CD4-positive, alpha-beta T cell (primary cell): Measurements from ENCODE around the gene ZNF689. TPM values are rescaled to one million over a fixed set of nuclear protein-coding genes. Genes with fewer than 3 reads are reported as not detected.

Experiments used
- ATAC-seq: fragments of 200-7000 bp; cut with Tn5 transposase; one replicate; pipeline ENCODE4 v1.10.0; 2022; ENCODE audit warnings: mild to moderate bottlenecking; ENCODE audit not compliant: poor library complexity
- CTCF ChIA-PET: fragments of 350-600 bp; sonication (Branson Sonifier 250); formaldehyde crosslinking; loops from one replicate; lab custom pipeline; 2021; ENCODE audit warnings: antibody characterized with exemption, inconsistent platforms; lab: Charles Lee
- POLR2A ChIA-PET: fragments of 350-600 bp; sonication (Branson Sonifier 250); formaldehyde crosslinking; loops from one replicate; lab custom pipeline; 2021; ENCODE audit warnings: antibody characterized with exemption, inconsistent platforms; lab: Charles Lee
- DNase-seq, 14 experiments: peaks; one replicate each; pipeline ENCODE4 v3.0.0-alpha.2; 2013 to 2020; ENCODE audit warnings: mixed read lengths in 2 of 14
- H3K27ac ChIP-seq, 2 donors: one replicate each; pipeline versions ENCODE4 v1.5.1 to v1.7.0; 2013; ENCODE audit warnings: low read length in 2 of 2, low read depth in 1 of 2, mild to moderate bottlenecking in 1 of 2
- H3K27me3 ChIP-seq, 2 experiments: 1 replicate in 1 of 2; 2 replicates in 1 of 2; pipeline versions ENCODE4 v1.6.1 to v1.7.0; 2013; ENCODE audit warnings: low read length in 2 of 2, control low read depth in 1 of 2, mild to moderate bottlenecking in 1 of 2, moderate library complexity in 1 of 2; ENCODE audit not compliant: insufficient read depth in 2 of 2, control insufficient read depth in 1 of 2
- H3K36me3 ChIP-seq: one replicate; pipeline ENCODE4 v1.6.1; 2013; ENCODE audit warnings: low read length, control low read depth; ENCODE audit not compliant: insufficient read depth
- H3K4me1 ChIP-seq: one replicate; pipeline ENCODE4 v1.6.1; 2013; ENCODE audit warnings: low read length, control low read depth; ENCODE audit not compliant: insufficient read depth
- H3K4me3 ChIP-seq: one replicate; pipeline ENCODE4 v1.5.1; 2013; ENCODE audit warnings: mild to moderate bottlenecking, low read length, moderate library complexity
- H3K9me3 ChIP-seq, 2 experiments: 1 replicate in 1 of 2; 2 replicates in 1 of 2; pipeline versions ENCODE4 v1.6.1 to v1.7.0; 2013; ENCODE audit warnings: low read length in 2 of 2, mild to moderate bottlenecking in 2 of 2, control low read depth in 1 of 2, moderate library complexity in 1 of 2; ENCODE audit not compliant: control insufficient read depth in 1 of 2, insufficient read depth in 1 of 2
- H3K27ac Mint-ChIP-seq: one replicate; pipeline ENCODE4 v1.8.0; 2020; ENCODE audit warnings: mixed read lengths
- H3K27me3 Mint-ChIP-seq: one replicate; pipeline ENCODE4 v1.8.0; 2021; ENCODE audit warnings: mixed read lengths
- H3K36me3 Mint-ChIP-seq: one replicate; pipeline ENCODE4 v1.8.0; 2021; ENCODE audit warnings: low read depth, mixed read lengths
- H3K4me1 Mint-ChIP-seq: one replicate; pipeline ENCODE4 v1.8.0; 2021; ENCODE audit warnings: low read depth, mixed read lengths
- H3K4me3 Mint-ChIP-seq: one replicate; pipeline ENCODE4 v1.8.0; 2020; ENCODE audit warnings: mild to moderate bottlenecking, mixed read lengths
- H3K9me3 Mint-ChIP-seq: one replicate; pipeline ENCODE4 v1.8.0; 2020; ENCODE audit warnings: mixed read lengths
- CTCF ChIP-seq: fragments of 200-600 bp; IDR thresholded peaks from one replicate; pipeline ENCODE4 v1.8.0; 2022; ENCODE audit warnings: antibody characterized with exemption, mild to moderate bottlenecking
- intact Hi-C, 2 experiments: fragments of 100-400 bp; cut with DNase I in 1 of 2; cut with micrococcal nuclease in 1 of 2; formaldehyde crosslinking; loops; one replicate each; pipeline versions ENCODE4 v1.15.1 to v1.9.0; 2023 to 2025; cut with DNase I, micrococcal nuclease
- total RNA-seq, 174 experiments: library from RNA in 2 of 174; stranded (reverse) in 2 of 174; gene quantifications; one replicate each; pipeline ENCODE4 v1.2.3 and lab custom pipeline; 2021 to 2026

ZNF689 gene
- total RNA-seq, 2 experiments from 2014 or later = 15.3 to 15.7 TPM

DNA sequence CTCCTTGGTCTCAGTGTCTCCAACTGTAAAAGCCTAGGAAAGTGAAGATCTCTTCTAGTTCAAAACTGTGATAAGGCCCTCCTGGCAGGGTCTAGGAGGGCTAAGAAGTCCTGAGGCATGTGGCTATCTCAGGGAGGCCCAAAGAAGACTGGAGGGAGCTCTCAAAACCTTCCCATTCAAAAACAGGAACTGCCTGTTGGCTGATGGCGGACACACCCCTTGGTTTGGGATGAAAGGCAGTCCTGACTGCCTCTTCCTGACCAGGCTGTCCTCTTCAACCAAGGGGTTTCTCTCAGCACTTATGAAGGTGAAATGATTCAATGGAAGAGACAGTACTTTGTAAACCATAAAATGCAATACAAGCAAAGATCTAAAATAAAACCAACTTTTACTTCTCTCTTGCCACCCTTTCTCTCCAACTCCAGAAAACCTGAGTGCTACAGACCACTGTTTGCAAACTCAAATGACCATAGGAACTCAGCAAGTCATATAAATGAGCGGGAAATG is 56.7 kb downstream of the ZNF689 start:
- peak overlapping the region; percentile 48 to 56 for H3K27ac ChIP-seq
- H3K4me1 ChIP-seq = peaks cover 78% of the 10 kb centered on the region
- H3K36me3 ChIP-seq = peaks cover 35% of the 10 kb centered on the region
- no peaks in the 10 kb centered on the region for H3K27me3 ChIP-seq
- Mint-ChIP-seq H3K4me3 (peak overlapping the region; percentile 50), H3K36me3 (peaks cover 44% of the 10 kb centered on the region), H3K9me3 (no peaks in the 10 kb centered on the region), H3K27me3 (no peaks in the 10 kb centered on the region), H3K27ac (peak overlapping the region; percentile 89), H3K4me1 (peaks cover 52% of the 10 kb centered on the region)
- DNase-seq (no peak), ATAC-seq (no peak)
- intact Hi-C loops = no loop called here
- CTCF ChIA-PET = interaction anchor here (5.8 kb wide), 1 partner anchor 19 kb away, joined by 40 read pairs; the partner anchor contains the start of gene ZNF747
- TF ChIP-seq CTCF = no peak
- H3K9me3 ChIP-seq = no peaks in the 10 kb centered on the region
- H3K4me3 ChIP-seq = no peak overlapping the region
- POLR2A ChIA-PET = interaction anchor here (1.2 to 2.7 kb wide), 2 partner anchors 18 to 124 kb away, joined by 4 to 12 read pairs; partner anchors contain the start of genes DCTPP1 and ZNF688

DNA sequence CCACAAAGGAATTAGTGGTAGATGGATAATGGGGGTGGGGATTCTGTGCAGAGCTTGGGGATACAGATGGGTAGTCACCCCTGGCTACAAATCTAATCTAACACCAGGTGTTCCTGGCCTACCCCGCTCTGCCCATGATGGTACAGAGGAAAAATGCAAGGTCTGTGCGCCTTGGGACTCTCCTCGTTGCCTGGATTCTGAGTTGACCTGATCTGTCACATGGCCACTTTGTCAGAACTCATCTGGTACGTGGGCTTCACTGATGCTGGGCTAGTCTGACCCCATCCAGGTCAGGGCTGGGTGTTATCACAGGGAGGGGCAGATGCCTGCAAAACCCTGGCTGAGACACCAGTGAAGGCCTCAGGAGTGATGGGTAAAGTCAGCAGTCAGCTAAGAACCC is 57.2 kb downstream of the ZNF689 start:
- peak overlapping the region; percentile 50 for H3K4me3 Mint-ChIP-seq
- ChIA-PET CTCF (interaction anchor here (5.8 kb wide), 1 partner anchor 18 kb away, joined by 40 read pairs; the partner anchor contains the start of gene ZNF747), POLR2A (interaction anchor here (1.2 to 2.7 kb wide), 2 partner anchors 19 to 123 kb away, joined by 4 to 12 read pairs; partner anchors contain the start of genes DCTPP1 and ZNF688)
- no peak for TF ChIP-seq CTCF
- H3K4me3 ChIP-seq = no peak overlapping the region
- H3K27ac ChIP-seq = peak overlapping the region; percentile 48 to 56
- ATAC-seq (no peak), DNase-seq (peak in 1 of 14 experiments; percentile 14)
- no peaks in the 10 kb centered on the region for H3K27me3 ChIP-seq
- H3K36me3 ChIP-seq = peaks cover 35% of the 10 kb centered on the region
- peak overlapping the region; percentile 89 for H3K27ac Mint-ChIP-seq
- H3K4me1 Mint-ChIP-seq = peaks cover 50% of the 10 kb centered on the region
- intact Hi-C loops = no loop called here
- H3K9me3 ChIP-seq = no peaks in the 10 kb centered on the region
- peaks cover 39% of the 10 kb centered on the region for H3K36me3 Mint-ChIP-seq
- no peaks in the 10 kb centered on the region for H3K27me3 Mint-ChIP-seq
- peaks cover 78% of the 10 kb centered on the region for H3K4me1 ChIP-seq
- H3K9me3 Mint-ChIP-seq = no peaks in the 10 kb centered on the region

Other genes starting within 250 kb of the ZNF689 start
- 10 to 100 TPM; 12.7 to 14.7 TPM for gene TBC1D10B, start 239.9 kb downstream of the ZNF689 start, total RNA-seq
- gene MYL11, start 235.6 kb downstream of the ZNF689 start, total RNA-seq = 1 to 10 TPM in 1 of 2 experiments, under 1 TPM in 1; 0.95 to 2.4 TPM
- 100 to 1,000 TPM; 161 to 163 TPM for gene SEPTIN1, start 227.8 kb downstream of the ZNF689 start, total RNA-seq
- 1 to 10 TPM; 3.4 to 3.5 TPM for gene ZNF48, start 215.0 kb downstream of the ZNF689 start, total RNA-seq
- gene ZNF771, start 202.8 kb downstream of the ZNF689 start, total RNA-seq = 1 to 10 TPM in 1 of 2 experiments, under 1 TPM in 1; 0.80 to 1.2 TPM
- 1 to 10 TPM; 5.4 to 6.5 TPM for gene DCTPP1, start 180.4 kb downstream of the ZNF689 start, total RNA-seq
- gene SEPHS2, start 164.5 kb downstream of the ZNF689 start, total RNA-seq = 10 to 100 TPM; 25.4 to 25.9 TPM
- gene ITGAL, start 137.6 kb downstream of the ZNF689 start, total RNA-seq = 100 to 1,000 TPM; 186 to 187 TPM
- 1 to 10 TPM; 3.9 to 4.1 TPM for gene ZNF768, start 83.8 kb downstream of the ZNF689 start, total RNA-seq
- gene ZNF747, start 75.5 kb downstream of the ZNF689 start, total RNA-seq = 1 to 10 TPM; 6.3 to 6.7 TPM
- 10 to 100 TPM; 20.4 to 22.9 TPM for gene ZNF764, start 52.0 kb downstream of the ZNF689 start, total RNA-seq
- 1 to 10 TPM; 8.8 to 9.6 TPM for gene ZNF688, start 38.7 kb downstream of the ZNF689 start, total RNA-seq
- 1 to 10 TPM; 6.6 to 7.7 TPM for gene ZNF785, start 24.7 kb downstream of the ZNF689 start, total RNA-seq
- gene PRR14, start 40.6 kb upstream of the ZNF689 start, total RNA-seq = 10 to 100 TPM; 50.2 to 51.7 TPM
- gene FBRS, start 48.0 kb upstream of the ZNF689 start, total RNA-seq = 100 to 1,000 TPM; 162 to 163 TPM
- 10 to 100 TPM; 59.5 to 60.1 TPM for gene SRCAP, start 88.8 kb upstream of the ZNF689 start, total RNA-seq
- 10 to 100 TPM; 24.8 to 25.2 TPM for gene PHKG2, start 138.0 kb upstream of the ZNF689 start, total RNA-seq
- gene CFAP119, start 151.7 kb upstream of the ZNF689 start, total RNA-seq = 1 to 10 TPM; 1.7 to 2.2 TPM
- gene RNF40, start 151.9 kb upstream of the ZNF689 start, total RNA-seq = 10 to 100 TPM; 63.0 to 65.2 TPM
- 1 to 10 TPM; 1.6 to 1.7 TPM for gene ZNF629, start 176.8 kb upstream of the ZNF689 start, total RNA-seq